ENCODE data around the gene SNX19.
"Not testable (repeated sequence)": the region's sequence is repeated elsewhere in the genome, so short reads cannot be mapped to it uniquely, and the experiment has no call there.

Gene SNX19

GRCh38 chr11:130872513-130872912 is 43.8 kb downstream of the SNX19 start:
- no peak for FAIRE-seq

- FAIRE-seq = no peak
Measured at GRCh38 chr11:130872102-130872501, 44.2 kb downstream of the SNX19 start.

GRCh38 chr11:130871616-130872015 is 44.7 kb downstream of the SNX19 start:
- no peak for FAIRE-seq

- FAIRE-seq = no peak
Measured at GRCh38 chr11:130868721-130869390, 47.4 kb downstream of the SNX19 start.

GRCh38 chr11:130868086-130868710 is 48.1 kb downstream of the SNX19 start:
- FAIRE-seq = no peak

GRCh38 chr11:130866831-130867230 is 49.4 kb downstream of the SNX19 start:
- no peak for FAIRE-seq

- no peak for FAIRE-seq
Measured at GRCh38 chr11:130865774-130866114, 50.5 kb downstream of the SNX19 start.

GRCh38 chr11:130865091-130865773 is 51.0 kb downstream of the SNX19 start:
- no peak for FAIRE-seq

GRCh38 chr11:130861902-130862860 is 54.1 kb downstream of the SNX19 start:
- FAIRE-seq = no peak

- no peak for FAIRE-seq
Measured at GRCh38 chr11:130861283-130861682, 55.0 kb downstream of the SNX19 start.

- FAIRE-seq = no peak
Measured at GRCh38 chr11:130859886-130860285, 56.4 kb downstream of the SNX19 start.

- no peak for FAIRE-seq
Measured at GRCh38 chr11:130858215-130858614, 58.1 kb downstream of the SNX19 start.

- not testable (repeated sequence) for FAIRE-seq
Measured at GRCh38 chr11:130855707-130856106, 60.6 kb downstream of the SNX19 start.

- FAIRE-seq = no peak
Measured at GRCh38 chr11:130854483-130854882, 61.8 kb downstream of the SNX19 start.

GRCh38 chr11:130852589-130852988 is 63.7 kb downstream of the SNX19 start:
- FAIRE-seq = no peak

- FAIRE-seq = no peak
Measured at GRCh38 chr11:130850185-130850944, 65.9 kb downstream of the SNX19 start.

- FAIRE-seq = no peak
Measured at GRCh38 chr11:130849215-130849568, 67.1 kb downstream of the SNX19 start.

GRCh38 chr11:130848361-130849214 is 67.7 kb downstream of the SNX19 start:
- FAIRE-seq = no peak

- no peak for FAIRE-seq
Measured at GRCh38 chr11:130847517-130847916, 68.8 kb downstream of the SNX19 start.

- FAIRE-seq = no peak
Measured at GRCh38 chr11:130846606-130847005, 69.7 kb downstream of the SNX19 start.

GRCh38 chr11:130842001-130842400 is 74.3 kb downstream of the SNX19 start:
- FAIRE-seq = no peak
